A549 (cell line): Measurements from ENCODE around the gene SLC29A4.
"Not testable (repeated sequence)": the region's sequence is repeated elsewhere in the genome, so short reads cannot be mapped to it uniquely, and the experiment has no call there.

Experiments
- CEBPB ChIP-seq, 2 experiments: fragments of >200 bp in 1 of 2; sonication (Bioruptor Twin) in 1 of 2; formaldehyde crosslinking in 1 of 2; IDR thresholded peaks; 2 replicates each; pipeline ENCODE4 v1.6.1; 2012 to 2016
- CTCF ChIP-seq: fragments of >200 bp; sonication (Bioruptor Twin); formaldehyde crosslinking; IDR thresholded peaks from 3 replicates; pipeline ENCODE4 v1.5.1; 2016
- ELK1 ChIP-seq: fragments of 150-350 bp; IDR thresholded peaks from 2 replicates; pipeline ENCODE4 v1.6.1; 2014; ENCODE audit warnings: low read depth, mild to moderate bottlenecking, low read length
- HOXB5 ChIP-seq: fragments of 250-450 bp; sonication (Bioruptor Pico); IDR thresholded peaks from 2 replicates; pipeline ENCODE4 v1.5.0; 2020; ENCODE audit warnings: mild to moderate bottlenecking, moderate library complexity
- NR3C1 ChIP-seq: fragments of >200 bp; sonication (Bioruptor Twin); formaldehyde crosslinking; IDR thresholded peaks from 3 replicates; pipeline ENCODE4 v1.6.1; 2017
- PBX3 ChIP-seq: IDR thresholded peaks from 2 replicates; pipeline ENCODE4 v1.6.1; 2012
- POLR2A ChIP-seq: IDR thresholded peaks from 2 replicates; pipeline ENCODE4 v1.6.1; 2012; ENCODE audit warnings: mild to moderate bottlenecking, low read length
- REST ChIP-seq: fragments of 200-600 bp; sonication (generic); IDR thresholded peaks from 2 replicates; pipeline ENCODE4 v1.6.1; 2016; ENCODE audit warnings: antibody characterized with exemption, mild to moderate bottlenecking, moderate library complexity
- RNF2 ChIP-seq: fragments of 200-600 bp; sonication (generic); IDR thresholded peaks from 2 replicates; pipeline ENCODE4 v1.6.1; 2016; ENCODE audit warnings: low read depth, mild to moderate bottlenecking, antibody characterized with exemption, moderate library complexity, borderline replicate concordance
- SREBF2 ChIP-seq: fragments of 450-650 bp; IDR thresholded peaks from 2 replicates; pipeline ENCODE4 v1.6.1; 2014; ENCODE audit warnings: mild to moderate bottlenecking, moderate library complexity
- TFCP2L1 ChIP-seq: fragments of 250-450 bp; sonication (Bioruptor Pico); IDR thresholded peaks from 2 replicates; pipeline ENCODE4 v1.5.0; 2021; ENCODE audit warnings: mild to moderate bottlenecking

- TF ChIP-seq PBX3; CEBPB (IDR thresholded peaks at IDR 0.05); CTCF; ELK1; SREBF2; HOXB5 (CRISPR knock-in tag); POLR2A; TFCP2L1 (CRISPR knock-in tag); RNF2; REST; NR3C1: not testable (repeated sequence)
Observed at GRCh38 chr7:5288560-5288959, 5.8 kb downstream of the SLC29A4 start.
